ENCODE measurements around the gene MT1HL1.
"Not testable (repeated sequence)": the region's sequence is repeated elsewhere in the genome, so short reads cannot be mapped to it uniquely, and the experiment has no call there.

MT1HL1 gene

DNA sequence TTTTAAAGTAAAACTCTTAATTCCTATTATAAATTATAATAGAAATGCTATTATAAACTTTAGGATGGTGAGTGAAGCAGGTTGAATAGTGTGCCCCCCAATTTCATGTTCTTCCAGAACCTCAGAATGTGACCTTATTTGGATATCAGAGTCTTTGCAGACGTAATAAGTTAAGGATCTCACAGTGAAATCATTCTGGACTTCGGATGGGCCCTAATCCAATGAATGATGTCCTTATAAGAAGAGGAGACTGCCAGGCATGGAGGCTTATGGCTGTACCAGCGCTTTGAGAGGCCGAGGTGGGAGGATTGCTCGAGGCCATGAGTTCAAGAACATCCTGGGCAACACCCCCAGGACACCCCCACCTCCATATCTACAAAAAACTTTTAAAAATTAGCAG is 9.4 kb upstream of the MT1HL1 start:
- no peak for DNase-seq

DNA sequence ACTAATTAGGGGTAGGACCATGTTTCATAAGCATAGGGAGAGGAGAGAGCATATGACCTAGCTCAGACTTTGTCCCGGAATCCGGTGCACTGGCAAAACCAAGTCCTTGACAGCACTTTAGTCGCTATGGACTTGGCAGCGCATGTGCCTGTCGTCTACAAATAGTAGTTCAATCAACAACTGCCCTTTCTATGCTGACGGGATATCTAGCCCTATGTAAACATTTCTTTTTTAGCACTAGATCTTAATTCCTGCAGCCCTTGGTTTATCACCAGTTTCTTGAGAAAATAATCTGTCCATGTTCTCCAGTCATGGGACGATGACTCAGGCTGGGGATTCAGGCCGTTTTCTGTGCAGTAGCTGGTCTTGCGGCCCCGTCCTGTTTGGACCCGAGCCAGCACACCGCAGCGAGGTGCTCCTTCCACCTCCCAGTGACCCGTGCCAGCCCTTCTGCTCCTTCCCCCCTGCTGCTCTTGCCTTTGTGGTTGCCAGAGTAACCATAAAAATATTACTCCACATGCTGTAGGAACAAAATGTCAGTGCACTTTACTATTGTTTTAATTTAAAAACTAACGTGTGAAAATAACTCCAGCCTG is 8.6 kb upstream of the MT1HL1 start:
- DNase-seq, result peak; percentile 14

DNA sequence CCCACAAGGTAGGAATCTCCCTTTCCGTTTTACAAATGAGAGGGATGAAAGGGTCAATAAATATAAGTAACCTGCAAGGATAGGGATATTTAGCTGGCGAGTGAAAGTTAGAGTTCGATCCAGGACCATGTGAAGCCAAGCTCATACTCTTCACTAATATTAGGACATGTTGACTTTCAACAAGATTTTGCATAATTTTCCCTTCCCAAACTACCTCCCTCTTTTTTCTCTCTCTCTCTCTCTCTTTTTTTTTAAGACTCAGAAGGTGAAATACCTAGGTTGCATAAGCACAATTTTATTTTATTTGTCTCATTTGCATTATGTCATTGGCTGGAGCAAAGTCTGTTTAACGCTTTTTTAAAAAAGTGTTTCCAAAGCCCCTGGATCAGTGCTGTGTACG is 8.1 kb upstream of the MT1HL1 start:
- DNase-seq, result no peak

DNA sequence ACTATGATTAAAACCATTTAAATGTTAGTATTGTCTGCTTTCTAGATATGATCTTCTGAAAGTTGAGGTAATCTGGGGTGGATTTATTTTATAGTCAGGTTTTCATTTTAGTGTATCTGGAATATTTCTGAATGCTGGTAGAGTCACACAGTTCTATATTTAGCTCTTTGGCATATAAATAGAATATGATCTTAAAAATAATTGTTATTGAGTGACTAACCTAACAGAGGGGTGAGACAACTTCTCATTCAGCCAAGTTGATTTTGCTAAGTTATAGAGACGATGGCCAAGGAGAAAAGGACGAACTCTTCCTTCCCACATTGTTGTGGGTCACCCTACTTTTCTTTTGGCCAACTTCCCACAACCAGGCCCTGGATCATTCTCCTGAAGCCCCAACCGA is 7.2 kb upstream of the MT1HL1 start:
- no peak for DNase-seq

DNA sequence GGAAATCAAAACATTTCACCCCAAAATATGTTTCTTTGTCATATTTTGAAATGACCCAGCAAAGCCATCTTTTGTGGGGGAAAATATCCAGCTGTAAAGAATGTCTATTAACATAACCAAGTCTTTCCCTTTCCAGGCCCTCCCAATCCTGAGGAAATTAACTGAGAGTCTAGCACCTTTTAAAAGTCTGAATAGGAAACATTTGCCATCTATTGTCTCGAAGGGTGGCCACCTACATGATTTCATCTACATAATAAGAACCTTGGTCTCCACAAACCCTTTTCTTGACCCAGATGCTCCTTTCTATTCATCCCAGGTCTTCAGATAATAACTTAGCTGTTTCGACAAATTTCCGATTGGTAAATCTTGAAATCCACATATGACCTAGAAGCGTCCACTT is 5.4 kb upstream of the MT1HL1 start:
- no peak for DNase-seq

DNA sequence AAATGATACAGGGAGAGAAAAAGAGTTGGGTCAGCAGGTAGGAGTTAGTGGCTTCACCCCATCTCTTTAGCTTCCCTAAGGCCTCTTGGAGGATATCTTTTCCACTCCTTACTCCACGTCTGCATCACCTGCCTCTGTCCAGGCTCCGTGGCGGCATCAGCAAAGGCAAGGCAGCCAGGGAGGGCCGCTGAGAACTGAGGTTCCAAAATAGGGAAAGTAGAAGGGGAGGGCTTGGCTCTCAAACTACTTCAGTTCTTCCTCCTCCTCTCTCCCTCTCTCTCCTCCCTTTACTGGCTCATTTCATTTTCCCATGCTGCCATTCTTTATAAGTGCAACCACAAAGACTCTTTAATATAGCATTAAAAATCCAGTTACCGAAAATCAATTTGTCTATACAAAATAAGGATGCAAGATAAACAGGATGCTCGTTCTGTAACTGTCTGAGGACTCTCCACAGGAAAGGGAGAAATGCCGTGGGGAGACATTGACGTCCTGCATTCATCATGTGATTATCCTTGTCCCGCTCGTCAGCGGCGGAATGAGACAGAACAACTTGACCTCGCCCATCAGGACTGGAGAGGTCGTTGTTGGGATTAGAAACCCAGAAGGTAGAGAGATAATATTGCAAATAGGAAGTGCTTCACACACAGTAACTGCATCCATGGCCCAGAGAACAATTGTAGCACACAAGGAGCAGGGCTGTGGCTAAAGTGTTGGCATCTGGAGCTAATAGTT is 3.1 kb upstream of the MT1HL1 start:
- no peak for DNase-seq

DNA sequence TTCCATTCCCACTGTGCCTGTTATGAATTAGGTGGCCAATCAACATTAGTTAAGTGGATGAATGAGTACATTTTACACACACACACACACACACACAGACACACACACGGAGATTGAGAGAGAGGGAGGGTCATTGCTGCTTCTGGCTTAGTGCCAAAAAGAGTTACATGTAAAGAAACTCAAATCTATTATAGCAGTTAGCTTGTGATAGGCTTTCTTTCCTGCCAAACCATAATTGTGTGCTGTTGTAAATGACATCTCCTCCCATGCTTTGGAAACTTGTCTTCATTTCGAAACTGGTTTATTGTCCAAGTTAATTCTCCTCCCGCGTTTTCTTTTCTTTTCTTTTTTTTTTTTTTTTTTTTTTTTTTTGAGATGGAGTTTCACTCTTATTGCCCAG is 1.4 kb upstream of the MT1HL1 start:
- no peak for DNase-seq

DNA sequence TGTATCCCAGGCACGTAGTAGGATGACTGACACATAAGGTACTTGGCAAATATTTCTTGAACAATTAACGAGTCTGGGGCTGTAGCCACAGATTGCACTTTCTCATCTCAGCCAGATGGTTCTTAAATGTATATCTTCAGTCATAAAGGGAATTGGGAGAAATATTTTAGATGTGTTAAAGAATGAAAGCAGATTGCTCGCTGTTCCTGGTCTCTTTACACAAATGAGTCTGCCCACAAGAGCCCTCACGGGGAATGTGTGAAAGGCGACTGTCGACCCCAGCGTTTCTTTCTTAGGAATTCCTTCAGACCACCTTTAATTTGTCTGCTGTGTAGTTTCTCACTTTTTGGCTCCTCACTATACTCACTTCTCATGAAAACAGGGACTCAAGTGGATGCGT is 725 bp downstream of the MT1HL1 start:
- DNase-seq, result no peak

DNA sequence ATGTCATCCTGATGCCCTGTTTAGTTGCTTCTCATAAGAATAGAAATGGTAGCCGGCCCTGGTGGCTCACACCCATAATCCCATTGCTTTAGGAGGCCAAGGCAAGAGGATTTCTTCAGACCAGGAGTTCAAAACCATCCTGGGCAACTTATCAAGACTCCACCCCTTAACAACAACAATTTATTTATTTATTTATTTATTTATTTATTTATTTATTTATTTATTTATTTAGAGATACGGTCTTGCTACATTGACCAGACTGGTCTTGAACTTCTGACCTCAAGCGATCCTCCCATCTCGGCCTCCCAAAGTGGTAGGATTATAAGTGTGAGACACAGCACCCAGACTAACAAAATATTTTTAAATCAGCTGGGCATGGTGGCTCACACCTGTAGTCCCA is 4.0 kb downstream of the MT1HL1 start:
- no peak for DNase-seq

DNA sequence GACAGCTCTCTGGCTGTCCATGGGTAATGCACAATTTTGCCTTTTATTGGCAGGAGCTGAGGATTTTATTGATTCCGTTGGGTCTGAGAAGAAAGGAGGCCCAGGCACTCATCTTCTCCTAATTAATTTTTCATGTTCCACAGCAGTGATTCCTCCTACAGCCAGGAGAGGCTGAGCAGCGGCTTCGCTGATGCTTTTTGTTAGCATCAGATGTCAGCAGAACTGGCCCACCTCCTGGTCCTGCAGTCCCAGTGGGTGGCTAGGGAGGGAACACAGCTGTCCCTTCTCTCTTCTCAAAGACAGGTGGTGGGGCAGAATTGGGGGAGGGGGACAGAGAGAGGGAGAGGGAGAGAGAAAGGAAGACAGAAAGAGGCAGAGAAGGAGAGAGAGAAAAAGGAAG is 5.7 kb downstream of the MT1HL1 start:
- no peak for DNase-seq

DNA sequence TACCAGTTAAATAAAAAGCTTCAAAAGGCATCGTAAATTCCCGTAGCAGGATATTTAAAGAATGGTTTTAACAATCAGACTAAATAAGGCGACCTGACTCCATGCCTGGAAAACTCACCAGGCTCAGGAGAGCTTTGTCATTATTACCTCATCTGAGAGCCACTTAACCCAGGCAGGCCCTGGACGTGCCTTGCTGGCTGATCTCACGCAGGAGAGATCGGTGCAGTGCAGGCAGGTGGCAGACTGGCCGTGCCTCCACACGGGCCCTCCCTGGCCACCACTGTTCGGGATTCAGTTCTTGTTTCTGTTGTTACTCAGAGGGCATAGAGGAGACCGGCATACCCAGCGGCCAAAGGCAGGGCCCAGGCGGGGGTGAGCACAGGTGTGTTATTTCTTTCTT is 6.4 kb downstream of the MT1HL1 start:
- no peak for DNase-seq

DNA sequence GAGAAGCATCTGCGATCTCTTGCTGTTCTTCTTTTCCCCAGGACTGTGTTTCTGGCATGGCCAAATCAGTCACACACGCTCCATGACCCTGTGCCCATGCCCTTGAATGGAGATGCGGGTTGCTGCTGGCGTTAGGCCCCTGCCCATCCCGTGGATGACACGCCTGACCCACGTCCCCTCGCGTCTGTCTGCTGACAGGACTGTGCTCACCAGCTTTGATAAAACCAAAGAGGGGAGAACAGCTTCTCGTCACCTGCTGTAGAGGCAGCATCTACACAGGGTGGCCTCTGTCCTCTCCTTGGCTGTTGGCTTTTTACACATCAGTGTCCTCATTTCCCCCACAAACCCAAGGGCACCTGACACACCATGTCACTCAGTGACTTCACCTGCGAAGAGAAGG is 6.9 kb downstream of the MT1HL1 start:
- no peak for DNase-seq

DNA sequence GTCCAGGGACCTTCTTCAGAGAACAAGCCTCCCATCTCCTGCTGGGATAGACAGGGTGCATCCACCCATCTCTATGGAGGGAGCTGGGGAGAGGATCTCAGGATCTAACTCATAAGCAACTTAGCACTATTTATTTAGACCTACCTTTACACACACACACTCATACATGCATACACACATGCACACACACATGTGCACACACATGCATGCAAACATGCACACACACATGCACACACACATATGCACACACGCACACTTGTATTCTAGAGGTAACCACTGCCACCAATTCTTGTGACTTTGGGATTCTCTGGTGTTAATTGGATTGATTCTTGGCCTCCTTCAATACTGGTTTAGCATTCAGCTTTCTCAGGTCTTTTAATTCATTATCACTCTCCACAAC is 9.8 kb downstream of the MT1HL1 start:
- no peak for DNase-seq

DNA sequence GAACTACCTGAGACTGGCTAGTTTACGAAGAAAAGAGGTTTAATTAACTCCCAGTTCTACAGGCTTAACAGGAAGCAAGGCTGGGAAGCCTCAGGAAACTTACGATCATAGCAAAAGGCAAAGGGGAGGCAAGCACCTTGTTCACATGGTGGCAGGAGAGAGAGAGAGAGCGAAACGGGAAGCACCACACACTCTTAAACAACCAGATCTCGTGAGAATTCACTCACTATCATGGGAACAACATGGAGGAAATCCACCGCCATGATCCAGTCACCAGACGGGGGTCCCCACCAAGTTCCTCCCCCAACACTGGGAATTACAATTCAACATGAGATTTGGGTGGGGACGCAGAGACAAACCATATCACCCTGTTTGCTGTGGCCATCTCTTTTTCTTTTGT is 11.8 kb downstream of the MT1HL1 start:
- DNase-seq, result no peak

DNA sequence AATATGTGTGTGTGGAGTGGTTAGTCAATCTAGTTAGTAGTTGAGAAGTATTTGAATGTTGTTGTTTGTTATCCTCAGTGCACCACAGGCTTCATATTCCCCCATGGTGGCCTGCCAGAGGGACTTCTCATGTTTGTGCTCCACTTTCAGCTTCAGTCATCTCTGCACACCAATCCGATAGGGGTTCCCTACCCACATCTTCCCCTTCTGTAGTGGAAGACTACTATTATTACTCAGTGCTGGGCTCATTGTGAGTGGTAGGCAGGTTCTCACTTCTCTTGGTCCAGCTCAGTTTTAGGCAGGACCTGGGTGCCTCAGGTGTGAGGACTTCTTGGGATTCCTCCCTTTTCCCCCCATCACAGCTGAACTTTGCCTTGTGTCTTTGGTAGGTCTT is 14.2 kb downstream of the MT1HL1 start:
- DNase-seq, result no peak

DNA sequence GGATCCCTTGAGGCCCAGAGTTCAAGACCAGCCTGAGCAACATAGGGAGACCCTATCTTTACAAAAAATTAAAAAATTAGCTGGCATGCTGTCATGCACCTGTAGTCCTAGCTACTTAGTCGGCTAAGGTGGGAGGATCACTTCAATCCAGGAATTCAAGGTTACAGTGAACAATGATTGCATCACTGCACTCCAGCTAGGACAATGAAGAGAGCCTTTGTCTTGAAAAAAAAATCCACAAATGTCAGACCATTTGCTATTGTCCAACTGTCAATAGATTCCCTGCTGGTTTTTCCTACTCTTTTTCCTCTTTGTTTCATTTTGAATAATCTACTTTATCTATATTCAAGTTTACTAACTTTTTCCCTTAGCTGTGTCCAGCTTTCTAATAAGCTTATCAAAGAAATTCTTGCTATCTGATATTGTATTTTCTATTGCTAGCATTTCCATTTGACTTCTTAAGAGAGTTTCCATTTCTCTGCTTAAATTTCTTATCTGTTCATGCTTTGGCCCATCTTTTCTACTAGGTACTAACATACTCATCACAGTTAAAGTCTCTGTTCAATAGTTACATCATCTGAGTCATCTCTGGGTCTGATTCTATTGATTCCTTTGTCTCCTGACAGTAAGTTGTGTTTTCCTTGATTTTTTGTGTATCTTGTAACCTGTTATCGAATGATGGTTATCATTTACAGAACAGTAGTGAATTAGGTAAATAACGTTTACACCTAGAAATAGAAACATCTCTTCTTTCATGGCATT is 14.8 kb downstream of the MT1HL1 start:
- DNase-seq, result no peak

DNA sequence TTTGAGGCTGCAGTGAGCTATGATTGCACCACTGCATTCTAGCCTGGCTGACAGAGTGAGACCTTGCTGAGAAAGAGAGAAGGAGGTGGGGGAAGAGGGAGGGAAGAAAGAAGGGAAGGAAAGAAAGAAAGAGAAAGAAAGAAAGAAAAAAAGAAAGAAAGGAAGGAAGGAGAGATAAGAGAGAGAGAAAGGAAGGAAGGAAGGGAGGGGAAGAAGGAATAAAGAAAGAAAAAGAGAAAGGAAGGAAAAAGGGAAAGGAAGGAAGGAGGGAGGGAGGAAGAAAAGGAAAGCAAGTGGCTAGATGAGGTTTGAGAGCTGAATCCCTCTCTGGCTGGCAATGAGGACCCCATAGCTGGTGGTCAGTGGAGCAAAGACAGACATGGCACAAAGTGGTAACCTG is 20.4 kb downstream of the MT1HL1 start:
- no peak for DNase-seq

DNA sequence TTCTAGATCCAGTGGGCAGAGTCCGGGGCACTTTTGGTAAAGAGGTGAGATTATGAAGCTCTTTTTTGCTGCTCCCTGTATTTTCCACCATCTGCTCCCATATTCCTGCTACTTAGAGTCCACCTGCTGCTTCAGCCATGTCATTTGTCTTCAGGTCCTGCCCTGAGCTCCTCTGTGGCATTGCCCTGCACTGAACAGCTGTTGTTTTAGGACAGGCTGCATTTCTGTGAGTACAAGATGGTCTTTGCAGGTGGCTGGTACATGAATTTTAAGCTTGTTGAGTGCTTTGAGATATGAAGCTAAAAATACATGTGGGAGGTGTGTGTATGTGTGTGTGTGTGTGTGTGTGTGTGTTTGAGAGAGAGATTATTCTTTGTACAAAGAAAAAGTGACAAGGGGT is 21.9 kb downstream of the MT1HL1 start:
- no peak for DNase-seq

DNA sequence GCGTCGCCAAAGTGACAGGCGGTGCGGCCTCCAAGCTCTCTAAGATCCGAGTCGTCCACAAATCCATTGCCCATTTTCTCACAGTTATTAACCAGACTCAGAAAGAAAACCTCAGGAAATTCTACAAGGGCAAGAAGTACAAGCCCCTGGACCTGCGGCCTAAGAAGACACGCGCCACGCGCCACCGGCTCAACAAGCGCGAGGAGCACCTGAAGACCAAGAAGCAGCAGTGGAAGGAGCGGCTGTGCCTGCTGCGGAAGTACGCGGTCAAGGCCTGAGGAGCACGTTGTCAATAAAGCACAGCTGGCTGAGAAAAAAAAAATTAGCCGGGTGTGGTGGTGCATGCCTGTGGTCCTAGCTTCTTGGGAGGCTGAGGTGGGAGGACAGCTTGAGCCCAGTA is 22.8 kb downstream of the MT1HL1 start:
- DNase-seq, result not testable (repeated sequence)

DNA sequence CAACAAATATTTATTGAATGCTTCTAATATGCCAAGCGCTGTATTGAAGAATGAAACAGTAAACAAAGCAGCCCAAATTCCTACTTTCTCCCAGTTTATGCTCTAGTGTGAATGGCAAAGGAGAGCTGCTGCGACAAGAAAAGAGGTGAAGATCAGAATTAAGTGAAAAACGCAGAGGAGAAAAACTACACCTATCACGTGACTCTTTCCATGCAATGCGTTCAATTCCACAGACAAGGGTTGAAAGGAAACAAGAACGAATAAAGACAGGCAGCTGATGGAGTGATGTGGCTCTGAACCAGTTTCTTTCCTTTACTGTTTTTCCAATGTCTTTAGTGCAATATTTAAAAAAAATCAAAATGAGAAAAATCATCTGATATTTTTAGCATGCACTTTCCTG is 23.6 kb downstream of the MT1HL1 start:
- DNase-seq, result no peak

DNA sequence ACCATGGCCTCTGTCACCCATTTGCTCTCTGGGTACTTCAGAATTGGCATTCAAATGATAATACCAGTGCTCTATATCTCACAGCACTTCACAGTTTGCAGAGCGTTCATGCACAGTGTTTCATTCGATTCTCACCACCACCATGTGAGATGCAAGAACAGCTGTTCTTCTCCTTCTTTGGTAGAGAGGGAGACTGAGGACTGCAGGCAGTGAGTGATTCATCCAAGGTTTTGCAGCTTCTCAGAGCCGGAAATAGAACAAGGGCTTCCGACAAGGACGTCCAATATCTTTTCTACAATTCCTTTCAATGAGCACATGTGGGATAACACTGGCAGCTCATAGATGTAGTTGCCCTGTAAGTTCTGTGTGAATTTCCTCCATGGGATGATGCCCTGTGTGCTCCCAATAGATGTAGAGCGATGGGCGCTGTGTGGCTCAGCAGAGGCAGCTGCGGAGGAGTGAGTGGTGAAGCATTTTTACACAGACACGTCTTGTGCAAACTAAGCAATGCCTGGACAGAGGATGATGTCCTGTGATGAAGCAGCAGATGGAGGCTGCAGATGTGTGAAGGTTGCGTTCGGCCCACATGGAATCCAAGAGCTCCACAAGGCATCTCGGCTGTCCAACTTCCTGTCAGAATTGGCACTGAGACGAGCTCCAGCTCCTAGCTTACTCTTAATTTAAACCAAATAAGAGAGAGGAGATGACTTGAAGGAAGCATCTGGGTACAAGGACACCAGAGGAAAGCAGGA is 24.9 kb downstream of the MT1HL1 start:
- no peak for DNase-seq

DNA sequence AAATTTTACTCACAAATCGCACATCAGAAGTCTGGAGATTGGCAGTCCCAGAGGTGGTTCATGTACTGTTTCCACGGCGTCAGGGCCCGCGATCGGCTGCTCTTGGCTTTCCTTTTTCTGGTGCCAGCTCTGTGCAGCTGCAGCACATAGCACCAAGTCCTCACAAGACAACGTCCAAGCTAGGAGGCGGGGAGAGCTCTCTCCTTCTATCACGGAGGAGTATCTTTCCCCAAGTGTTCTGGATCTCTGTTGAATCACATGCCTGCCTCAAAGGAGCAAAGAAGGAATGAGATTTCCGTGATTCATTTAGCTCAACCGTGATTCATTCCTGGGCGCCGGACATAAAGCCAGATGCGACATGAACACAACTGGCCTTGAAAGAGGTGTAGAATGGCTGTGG is 25.5 kb downstream of the MT1HL1 start:
- no peak for DNase-seq

DNA sequence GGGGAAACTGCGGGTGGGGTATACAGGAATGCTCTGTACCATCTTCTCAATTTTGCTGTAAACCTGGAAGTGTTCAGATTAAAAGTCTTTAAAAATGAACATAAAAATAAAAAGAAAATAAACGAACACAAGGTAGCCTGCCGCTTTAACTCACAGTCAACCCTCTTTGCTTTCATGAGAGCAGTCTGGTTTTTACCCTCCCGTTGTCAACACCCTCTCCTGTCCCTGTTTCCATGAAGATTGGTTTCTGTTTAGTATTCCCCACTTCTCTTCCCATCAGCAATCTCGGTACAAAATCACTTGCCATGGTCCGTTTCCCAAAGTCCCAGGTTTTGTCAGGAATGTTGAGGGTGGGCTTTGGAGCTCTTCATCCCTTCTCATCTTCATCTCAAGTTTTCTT is 28.8 kb downstream of the MT1HL1 start:
- DNase-seq, result no peak

DNA sequence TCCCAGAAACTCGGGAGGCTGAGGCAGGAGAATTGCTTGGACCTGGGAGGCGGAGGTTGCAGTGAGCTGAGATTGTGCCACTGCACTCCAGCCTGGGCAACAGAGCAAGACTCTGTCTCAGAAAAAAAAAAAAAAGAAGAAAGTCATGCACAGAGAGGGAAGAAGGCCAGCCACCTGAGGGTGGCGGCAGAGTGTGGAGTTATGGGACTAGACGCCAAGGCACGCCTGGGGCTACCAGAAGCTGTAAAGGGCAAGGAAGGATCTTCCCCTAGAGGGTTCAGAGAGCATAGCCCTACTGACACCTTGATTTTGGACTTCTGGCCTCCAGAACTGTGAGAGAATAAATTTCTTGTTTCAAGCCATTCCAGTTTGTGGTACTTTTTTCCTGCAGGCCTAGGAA is 30.2 kb downstream of the MT1HL1 start:
- DNase-seq, result not testable (repeated sequence)
